H9 (cell line): Measurements from ENCODE around the gene TP53TG5. TPM values are rescaled to one million over a fixed set of nuclear protein-coding genes. Genes with fewer than 3 reads are reported as not detected.

Experiments
- DNase-seq: peaks from one replicate; pipeline ENCODE4 v3.0.0-alpha.2; 2017
- H2AFZ ChIP-seq: one replicate; pipeline ENCODE4 v1.6.1; 2013; ENCODE audit warnings: mild to moderate bottlenecking, low read length, control low read depth, moderate library complexity
- H2AK5ac ChIP-seq: 2 replicates; pipeline ENCODE4 v1.6.1; 2013; ENCODE audit warnings: low read length, control low read depth, mixed read lengths; ENCODE audit not compliant: insufficient read length
- H2BK120ac ChIP-seq: one replicate; pipeline ENCODE4 v1.6.1; 2013; ENCODE audit warnings: low read depth, mild to moderate bottlenecking, low read length, control low read depth, inconsistent platforms; ENCODE audit not compliant: poor library complexity, severe bottlenecking
- H2BK12ac ChIP-seq: 2 replicates; pipeline ENCODE4 v1.6.1; 2013; ENCODE audit warnings: low read length, control low read depth, mixed read lengths, low read depth; ENCODE audit not compliant: insufficient read length
- H2BK15ac ChIP-seq: 2 replicates; pipeline ENCODE4 v1.6.1; 2013; ENCODE audit warnings: low read depth, low read length, control low read depth
- H2BK20ac ChIP-seq: one replicate; pipeline ENCODE4 v1.6.1; 2013; ENCODE audit warnings: low read depth, mild to moderate bottlenecking, low read length, control low read depth, inconsistent platforms; ENCODE audit not compliant: poor library complexity, severe bottlenecking
- H2BK5ac ChIP-seq: 2 replicates; pipeline ENCODE4 v1.6.1; 2013; ENCODE audit warnings: low read length, control low read depth, mixed read lengths; ENCODE audit not compliant: insufficient read length
- H3K14ac ChIP-seq: 2 replicates; pipeline ENCODE4 v1.6.1; 2013; ENCODE audit warnings: low read length, control low read depth; ENCODE audit not compliant: insufficient read depth
- H3K18ac ChIP-seq: 2 replicates; pipeline ENCODE4 v1.6.1; 2013; ENCODE audit warnings: low read depth, mild to moderate bottlenecking, mixed read lengths, low read length, control low read depth; ENCODE audit not compliant: insufficient read length
- H3K23ac ChIP-seq: 2 replicates; pipeline ENCODE4 v1.6.1; 2013; ENCODE audit warnings: low read length, control low read depth, mixed read lengths, low read depth; ENCODE audit not compliant: insufficient read length
- H3K23me2 ChIP-seq: 2 replicates; pipeline ENCODE4 v1.6.1; 2013; ENCODE audit warnings: low read depth, mild to moderate bottlenecking, mixed read lengths, low read length, control low read depth; ENCODE audit not compliant: insufficient read length, poor library complexity, severe bottlenecking
- H3K27ac ChIP-seq: 2 replicates; pipeline ENCODE4 v1.5.1; 2013; ENCODE audit warnings: low read length, control low read depth, mixed read lengths, low read depth; ENCODE audit not compliant: insufficient read length
- H3K27me3 ChIP-seq: 2 replicates; pipeline ENCODE4 v1.6.1; 2013; ENCODE audit warnings: low read length, control low read depth, inconsistent platforms; ENCODE audit not compliant: insufficient read depth
- H3K4ac ChIP-seq: 2 replicates; pipeline ENCODE4 v1.6.1; 2013; ENCODE audit warnings: low read depth, mild to moderate bottlenecking, control low read depth, inconsistent platforms, low read length, moderate library complexity
- H3K4me1 ChIP-seq: 2 replicates; pipeline ENCODE4 v1.6.1; 2013; ENCODE audit warnings: low read length, control low read depth, inconsistent platforms; ENCODE audit not compliant: insufficient read depth
- H3K4me2 ChIP-seq: 2 replicates; pipeline ENCODE4 v1.6.1; 2013; ENCODE audit warnings: low read length, control low read depth, mixed read lengths; ENCODE audit not compliant: insufficient read length, insufficient read depth
- H3K56ac ChIP-seq: 2 replicates; pipeline ENCODE4 v1.6.1; 2013; ENCODE audit warnings: low read depth, mild to moderate bottlenecking, mixed read lengths, low read length, control low read depth; ENCODE audit not compliant: insufficient read length
- H3K79me1 ChIP-seq: 2 replicates; pipeline ENCODE4 v1.6.1; 2013; ENCODE audit warnings: low read depth, mild to moderate bottlenecking, moderate library complexity, low read length, control low read depth, inconsistent platforms; ENCODE audit not compliant: insufficient read depth, poor library complexity, severe bottlenecking
- H3K79me2 ChIP-seq: 2 replicates; pipeline ENCODE4 v1.6.1; 2013; ENCODE audit warnings: low read length, control low read depth, inconsistent platforms; ENCODE audit not compliant: insufficient read depth
- H3K9ac ChIP-seq: 2 replicates; pipeline ENCODE4 v1.6.1; 2013; ENCODE audit warnings: low read length, control low read depth, mixed read lengths; ENCODE audit not compliant: insufficient read length; ENCODE audit errors: extremely low read depth
- H3K9me3 ChIP-seq: one replicate; pipeline ENCODE4 v1.6.1; 2013; ENCODE audit warnings: low read depth, low read length, inconsistent platforms; ENCODE audit not compliant: control insufficient read depth
- H3T11ph ChIP-seq: one replicate; pipeline ENCODE4 v1.6.1; 2013; ENCODE audit warnings: mild to moderate bottlenecking, low read length, control low read depth, inconsistent platforms
- H4K20me1 ChIP-seq: one replicate; pipeline ENCODE4 v1.6.1; 2013; ENCODE audit not compliant: control insufficient read depth, insufficient read length, insufficient read depth
- H4K5ac ChIP-seq: 2 replicates; pipeline ENCODE4 v1.6.1; 2013; ENCODE audit warnings: low read depth, mild to moderate bottlenecking, mixed read lengths, low read length, control low read depth; ENCODE audit not compliant: insufficient read length
- H4K8ac ChIP-seq: replicated peaks from 2 replicates; pipeline ENCODE4 v1.6.1; 2013; ENCODE audit warnings: low read length, control low read depth, mixed read lengths, low read depth; ENCODE audit not compliant: insufficient read length
- H4K91ac ChIP-seq: 2 replicates; pipeline ENCODE4 v1.6.1; 2013; ENCODE audit warnings: low read depth, mild to moderate bottlenecking, moderate library complexity, mixed read lengths, low read length, control low read depth; ENCODE audit not compliant: insufficient read length
- H3K27ac Mint-ChIP-seq, 3 experiments: 2 replicates in 2 of 3; 3 replicates in 1 of 3; pipeline ENCODE4 v1.8.0; 2020 to 2021; ENCODE audit warnings: mixed read lengths in 3 of 3, mild to moderate bottlenecking in 1 of 3, moderate library complexity in 1 of 3
- H3K27me3 Mint-ChIP-seq: 2 replicates; pipeline ENCODE4 v1.8.0; 2021; ENCODE audit warnings: low read depth, mild to moderate bottlenecking, moderate library complexity, mixed read lengths
- H3K36me3 Mint-ChIP-seq, 3 experiments: 2 replicates in 2 of 3; 3 replicates in 1 of 3; pipeline ENCODE4 v1.8.0; 2020 to 2021; ENCODE audit warnings: low read depth in 3 of 3, mixed read lengths in 3 of 3; ENCODE audit not compliant: insufficient read depth in 1 of 3
- H3K4me1 Mint-ChIP-seq, 2 experiments: 2 replicates each; pipeline ENCODE4 v1.8.0; 2020; ENCODE audit warnings: mixed read lengths in 2 of 2
- H3K4me3 Mint-ChIP-seq, 2 experiments: 2 replicates in 1 of 2; 3 replicates in 1 of 2; pipeline ENCODE4 v1.8.0; 2020 to 2021; ENCODE audit warnings: mild to moderate bottlenecking in 2 of 2, mixed read lengths in 2 of 2, moderate library complexity in 1 of 2
- H3K9me3 Mint-ChIP-seq, 2 experiments: 2 replicates in 1 of 2; 3 replicates in 1 of 2; pipeline ENCODE4 v1.8.0; 2020; ENCODE audit warnings: mild to moderate bottlenecking in 2 of 2, mixed read lengths in 2 of 2, moderate library complexity in 1 of 2
- CTCF ChIP-seq: fragments of 200-600 bp; sonication (generic); conservative IDR thresholded peaks from 3 replicates; pipeline ENCODE4 v1.8.0; 2021; ENCODE audit warnings: antibody characterized with exemption, mild to moderate bottlenecking
- WGBS: extraction: QIAGEN DNeasy Blood & Tissue Kit; methylation state at CpG from one replicate; pipeline ENCODE4 v1.1.7; 2013; ENCODE audit warnings: missing lambda C conversion rate, low lambda C conversion rate, mixed read lengths; ENCODE audit not compliant: insufficient read length; ENCODE audit errors: extremely low coverage; 5-methylcytosine and 5-hydroxymethylcytosine counted together
- total RNA-seq: library from RNA; stranded (reverse); gene quantifications from 2 replicates; pipeline ENCODE4 v1.2.1, GENCODE V29; 2021

Gene TP53TG5
- total RNA-seq, 1 experiment from 2014 or later, result not detected

DNA sequence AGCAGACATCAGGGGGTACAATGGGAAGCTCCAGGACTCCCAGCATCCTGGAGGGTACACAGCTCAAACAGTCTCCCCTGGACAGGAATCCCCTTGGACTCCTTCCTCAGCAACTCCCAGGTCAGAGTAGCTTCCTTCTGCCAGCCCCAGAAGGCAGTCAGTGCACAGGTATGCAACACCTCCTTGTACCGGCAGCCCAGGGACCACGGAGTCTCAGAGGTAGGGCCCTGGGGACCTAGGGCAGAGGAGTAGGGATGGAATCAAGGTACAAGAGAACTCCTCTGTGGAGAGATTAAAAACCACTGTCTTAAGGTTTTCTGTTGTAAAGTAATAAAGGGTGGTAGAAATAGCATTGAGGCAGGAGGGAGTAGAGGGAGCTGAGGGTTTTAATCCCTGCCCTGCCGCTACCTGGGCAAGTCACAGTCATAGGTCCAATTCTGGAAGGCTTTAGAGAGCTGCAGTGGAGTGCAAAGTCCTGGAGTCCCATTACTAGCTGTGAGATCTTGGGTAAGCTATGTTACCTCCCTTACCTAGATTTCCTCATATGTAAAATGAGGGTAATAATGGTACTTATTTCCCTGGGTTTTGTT lies 7.5 kb downstream of the TP53TG5 start:
- no peak overlapping the region for H3K27ac ChIP-seq
- no peaks in the 10 kb centered on the region for H4K20me1 ChIP-seq
- Mint-ChIP-seq H3K27ac (no peak overlapping the region; a peak in 1 of 7 replicates), H3K27me3 (peaks cover 18% of the 10 kb centered on the region), H3K36me3 (peaks cover 6 to 30% (median 20%) of the 10 kb centered on the region in 3 experiments; a peak in 6 of 7 replicates), H3K9me3 (no peaks in the 10 kb centered on the region), H3K4me1 (peaks cover 10 to 12% of the 10 kb centered on the region in 2 experiments), H3K4me3 (no peak overlapping the region)
- no peak overlapping the region for H2BK120ac ChIP-seq
- no peak overlapping the region for H4K8ac ChIP-seq
- DNase-seq, result peak; percentile 10
- H3K4me2 ChIP-seq, result no peak overlapping the region
- no peaks in the 10 kb centered on the region for H3K4me1 ChIP-seq
- no peak overlapping the region for H2BK12ac ChIP-seq
- H3K14ac ChIP-seq, result no peak overlapping the region
- no peak overlapping the region for H3K4ac ChIP-seq
- H3K9ac ChIP-seq, result no peak overlapping the region
- no peak for TF ChIP-seq CTCF
- no peak overlapping the region for H4K5ac ChIP-seq
- no peaks in the 10 kb centered on the region for H3K9me3 ChIP-seq
- no peak overlapping the region for H2AFZ ChIP-seq
- no peak overlapping the region for H2BK15ac ChIP-seq
- no peaks in the 10 kb centered on the region for H3K79me1 ChIP-seq
- no peak overlapping the region for H3T11ph ChIP-seq
- no peak overlapping the region for H3K56ac ChIP-seq
- H3K23me2 ChIP-seq, result peaks cover 11% of the 10 kb centered on the region
- no peak overlapping the region for H3K23ac ChIP-seq
- H3K18ac ChIP-seq, result no peak overlapping the region
- no peak overlapping the region for H2BK5ac ChIP-seq
- no peak overlapping the region for H2AK5ac ChIP-seq
- H3K79me2 ChIP-seq, result no peaks in the 10 kb centered on the region
- no peak overlapping the region for H2BK20ac ChIP-seq
- WGBS, result no CpG with 5 or more reads among the region's 3 CpGs
- peaks cover 2% of the 10 kb centered on the region; the same call in 1 of the 2 replicates for H3K27me3 ChIP-seq
- H4K91ac ChIP-seq, result no peak overlapping the region
